ENCODE results near the gene TTYH2.

DNA sequence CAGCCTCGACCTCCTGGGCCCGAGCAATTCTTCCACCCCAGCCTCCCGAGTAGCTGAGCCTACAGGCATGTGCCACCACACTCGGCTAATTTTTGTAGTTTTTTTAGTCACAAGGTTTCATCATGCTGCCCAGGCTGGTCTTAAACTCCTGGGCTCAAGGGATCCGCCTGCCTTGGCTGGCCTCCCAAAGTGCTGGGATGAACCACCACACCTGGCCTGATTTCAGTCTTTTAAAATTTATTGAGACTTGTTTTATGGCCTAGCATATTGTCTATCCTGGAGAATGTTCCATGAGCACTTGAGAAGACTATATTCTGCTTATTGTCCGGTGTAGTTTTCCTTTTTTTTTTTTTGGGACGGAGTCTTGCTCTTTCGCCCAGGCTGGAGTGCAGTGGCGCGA is 79.1 kb downstream of the TTYH2 start:
- TF ChIP-seq, protein P1, sequence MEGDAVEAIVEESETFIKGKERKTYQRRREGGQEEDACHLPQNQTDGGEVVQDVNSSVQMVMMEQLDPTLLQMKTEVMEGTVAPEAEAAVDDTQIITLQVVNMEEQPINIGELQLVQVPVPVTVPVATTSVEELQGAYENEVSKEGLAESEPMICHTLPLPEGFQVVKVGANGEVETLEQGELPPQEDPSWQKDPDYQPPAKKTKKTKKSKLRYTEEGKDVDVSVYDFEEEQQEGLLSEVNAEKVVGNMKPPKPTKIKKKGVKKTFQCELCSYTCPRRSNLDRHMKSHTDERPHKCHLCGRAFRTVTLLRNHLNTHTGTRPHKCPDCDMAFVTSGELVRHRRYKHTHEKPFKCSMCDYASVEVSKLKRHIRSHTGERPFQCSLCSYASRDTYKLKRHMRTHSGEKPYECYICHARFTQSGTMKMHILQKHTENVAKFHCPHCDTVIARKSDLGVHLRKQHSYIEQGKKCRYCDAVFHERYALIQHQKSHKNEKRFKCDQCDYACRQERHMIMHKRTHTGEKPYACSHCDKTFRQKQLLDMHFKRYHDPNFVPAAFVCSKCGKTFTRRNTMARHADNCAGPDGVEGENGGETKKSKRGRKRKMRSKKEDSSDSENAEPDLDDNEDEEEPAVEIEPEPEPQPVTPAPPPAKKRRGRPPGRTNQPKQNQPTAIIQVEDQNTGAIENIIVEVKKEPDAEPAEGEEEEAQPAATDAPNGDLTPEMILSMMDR (conservative IDR thresholded peaks at IDR 0.05; ENCODE audit: low read length): no peak
- TF ChIP-seq EZH2phosphoT487 (IDR thresholded peaks at IDR 0.05; ENCODE audit: borderline replicate concordance, low read depth, low read length): no peak
